Measurements from ENCODE around the gene S100A13. TPM values are rescaled to one million over a fixed set of nuclear protein-coding genes. Genes with fewer than 3 reads are reported as not detected.
A peak's percentile ranks its signal among the peaks of the same experiment; 100 is the strongest.

Gene S100A13
- total RNA-seq, 1 donor from 2014 or later = 200 TPM

DNA sequence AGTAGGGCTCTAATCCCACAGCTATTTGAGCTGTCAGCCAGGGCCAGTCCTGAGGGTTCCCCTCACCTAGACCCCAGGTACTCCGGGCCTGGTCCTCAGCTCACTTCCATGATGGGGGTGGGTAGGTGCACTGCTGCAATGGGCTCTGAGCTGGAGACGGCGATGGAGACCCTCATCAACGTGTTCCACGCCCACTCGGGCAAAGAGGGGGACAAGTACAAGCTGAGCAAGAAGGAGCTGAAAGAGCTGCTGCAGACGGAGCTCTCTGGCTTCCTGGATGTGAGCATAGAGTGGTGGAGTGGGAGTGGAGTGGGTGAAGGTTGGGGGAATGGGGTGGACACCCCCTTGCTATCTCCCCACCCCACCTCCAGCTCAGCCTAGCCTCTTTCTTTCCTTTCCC is 3.1 kb upstream of the S100A13 start:
- DNase-seq (ENCODE audit: low spot score) = peak; percentile 33
- intact Hi-C loops (cut with DNase I) = loop anchor here (5.0 kb wide), 1 partner anchor 123 kb away; no protein-coding TSS in a partner anchor

DNA sequence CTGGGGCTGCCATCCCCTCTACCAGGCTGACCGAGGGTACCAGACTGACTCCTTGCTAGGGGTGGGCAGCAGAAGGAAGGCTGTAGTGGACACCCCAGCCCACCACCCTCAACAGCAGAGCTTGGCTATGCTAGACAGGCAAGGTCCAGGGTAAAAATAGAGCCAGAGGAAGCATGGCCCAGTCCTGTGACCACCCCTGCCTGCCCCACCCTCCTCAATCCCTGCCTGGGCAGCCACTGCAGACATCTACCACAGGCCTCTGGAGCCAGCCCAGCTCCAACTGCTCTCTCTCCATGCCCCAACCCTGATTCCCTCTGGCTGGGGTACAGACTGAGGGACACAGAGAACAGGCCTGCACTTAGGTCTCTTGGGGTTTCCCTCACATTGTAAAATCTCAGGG is 2.7 kb upstream of the S100A13 start:
- intact Hi-C loops (cut with DNase I) = loop anchor here (5.0 kb wide), 2 partner anchors 42 to 123 kb away; partner anchors contain the start of gene ILF2
- DNase-seq (ENCODE audit: low spot score) = peak; percentile 90

GRCh38 chr1:153629343-153629665 is 2.0 kb upstream of the S100A13 start:
- intact Hi-C loops (cut with DNase I) = loop anchor here (5.0 kb wide), 1 partner anchor 43 kb away; the partner anchor contains the start of gene ILF2
- peak; percentile 60 for DNase-seq (ENCODE audit: low spot score)

DNA sequence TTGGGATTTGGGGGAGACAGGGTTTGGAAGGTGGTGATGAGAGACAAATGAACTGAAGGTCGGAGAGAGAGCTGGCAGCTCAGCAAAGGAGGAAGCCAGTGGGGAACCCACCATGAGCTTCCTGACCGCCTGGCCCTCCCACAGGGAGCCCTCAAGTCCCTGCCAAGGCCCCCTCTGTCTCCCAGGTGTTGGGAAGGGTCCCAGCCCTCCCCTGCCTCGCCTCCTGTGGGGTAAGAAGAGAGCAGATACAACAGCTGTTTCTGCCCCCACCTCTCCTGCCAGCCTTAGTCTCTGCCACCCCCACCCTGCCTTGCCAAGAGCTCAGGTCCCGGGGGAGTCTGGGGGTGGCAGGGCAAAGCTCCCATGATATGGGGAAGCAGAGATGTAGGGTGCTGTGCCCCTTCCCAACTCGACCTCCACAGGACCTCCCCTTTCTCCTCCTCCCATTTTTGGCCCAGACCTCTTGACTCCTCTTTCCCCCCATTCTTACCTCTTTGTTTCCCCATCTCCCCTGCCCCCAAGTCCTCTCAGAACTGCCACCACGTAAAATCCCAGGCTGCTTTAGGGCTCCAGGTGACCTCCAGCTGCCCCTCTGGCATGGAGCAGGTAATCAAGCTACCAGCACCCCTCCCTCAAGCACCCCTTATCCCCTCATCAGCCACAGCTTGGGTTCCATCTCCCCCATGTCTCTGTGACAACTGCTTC is 1.5 kb upstream of the S100A13 start:
- intact Hi-C loops (cut with DNase I) = loop anchor here (5.0 kb wide), 1 partner anchor 44 kb away; the partner anchor contains the start of gene ILF2
- DNase-seq (ENCODE audit: low spot score) = peak; percentile 17

DNA sequence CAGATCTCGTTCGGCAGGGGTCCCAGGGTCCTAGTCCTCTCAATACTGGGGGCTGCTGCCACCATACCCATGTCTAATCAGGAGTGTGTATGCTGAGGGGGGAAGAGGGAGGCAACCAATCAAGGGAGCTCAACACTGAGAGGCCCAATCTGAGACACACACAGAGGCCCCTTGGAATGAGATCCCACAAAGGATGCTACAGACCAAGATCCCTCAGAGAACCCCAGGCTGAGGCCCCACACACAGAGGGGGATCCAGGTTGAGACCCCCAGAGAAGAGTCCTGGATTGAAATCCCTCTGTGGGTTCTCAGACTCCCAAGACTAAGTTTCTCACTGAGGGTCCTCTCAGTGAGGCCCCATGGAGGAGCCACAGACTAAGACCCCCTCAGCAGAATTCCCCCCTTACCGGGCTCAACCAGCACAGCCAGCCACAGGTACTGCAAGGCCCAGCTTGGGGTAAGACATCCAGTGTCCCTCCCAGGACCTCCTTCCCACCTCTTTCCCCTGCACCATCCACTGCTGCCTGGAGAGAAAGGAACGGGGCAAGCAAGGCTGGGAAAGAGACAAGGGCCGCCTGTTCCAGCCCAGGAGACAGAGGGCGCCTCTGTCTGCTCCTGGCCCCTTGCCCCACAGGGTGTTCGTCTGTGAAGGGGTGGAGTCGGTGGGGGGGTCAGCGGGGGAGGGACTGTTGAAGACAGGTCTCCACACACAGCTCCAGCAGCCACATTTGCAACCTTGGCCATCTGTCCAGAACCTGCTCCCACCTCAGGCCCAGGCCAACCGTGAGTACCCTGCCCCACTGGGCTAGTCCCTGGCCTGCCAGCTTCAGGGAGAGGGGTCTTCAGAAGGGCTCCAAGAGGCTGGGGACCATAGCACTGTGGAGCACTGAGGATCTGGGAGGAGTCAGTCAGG is 666 bp upstream of the S100A13 start, which contains the start of gene S100A1:
TSS of gene S100A1 (plus strand) at position 720 of the 912 bp plus-strand sequence. CDS start 2,088 bp downstream, outside the sequence.
- intact Hi-C loops (cut with DNase I) = loop anchor here (5.0 kb wide), 1 partner anchor 44 kb away; the partner anchor contains the start of gene ILF2
- peak; percentile 86 for DNase-seq (ENCODE audit: low spot score)

GRCh38 chr1:153626477-153626903 is 815 bp downstream of the S100A13 start:
- no peak for DNase-seq (ENCODE audit: low spot score)
- intact Hi-C loops (cut with DNase I) = loop anchor here (5.0 kb wide), 1 partner anchor 46 kb away; the partner anchor contains the start of gene ILF2

DNA sequence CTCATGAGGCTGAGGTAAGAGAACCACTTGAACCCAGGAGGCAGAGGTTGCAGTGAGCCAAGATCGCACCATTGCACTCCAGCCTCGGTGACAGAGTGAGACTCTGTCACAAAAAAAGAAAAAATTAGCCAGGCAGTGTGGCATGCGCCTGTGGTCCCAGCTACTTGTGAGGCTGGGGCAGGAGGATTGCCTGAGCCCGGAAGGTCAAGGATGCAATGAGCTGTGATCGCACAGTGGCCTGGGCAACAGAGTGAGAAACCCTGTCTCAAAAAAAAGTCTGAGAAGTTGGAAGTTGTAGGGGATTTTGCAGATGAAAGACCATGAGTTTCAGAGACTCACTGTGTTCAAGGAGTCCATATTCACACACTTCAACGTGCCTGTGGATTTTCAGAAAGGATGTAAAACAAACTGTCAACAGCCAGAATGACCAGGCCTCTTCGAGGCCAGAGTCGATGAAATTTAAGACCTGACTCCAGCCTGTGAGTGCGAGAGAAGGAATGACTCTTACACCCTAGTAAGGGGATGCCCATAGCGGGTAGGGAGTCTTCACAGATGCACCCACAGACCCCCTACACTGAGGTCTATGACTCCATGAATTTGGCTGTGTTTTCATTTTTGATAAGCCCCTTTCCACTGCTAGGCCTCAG is 2.2 kb downstream of the S100A13 start:
- DNase-seq (ENCODE audit: low spot score) = no peak
- intact Hi-C loops (cut with DNase I) = loop anchor here (5.0 kb wide), 1 partner anchor 47 kb away; the partner anchor contains the start of gene ILF2

DNA sequence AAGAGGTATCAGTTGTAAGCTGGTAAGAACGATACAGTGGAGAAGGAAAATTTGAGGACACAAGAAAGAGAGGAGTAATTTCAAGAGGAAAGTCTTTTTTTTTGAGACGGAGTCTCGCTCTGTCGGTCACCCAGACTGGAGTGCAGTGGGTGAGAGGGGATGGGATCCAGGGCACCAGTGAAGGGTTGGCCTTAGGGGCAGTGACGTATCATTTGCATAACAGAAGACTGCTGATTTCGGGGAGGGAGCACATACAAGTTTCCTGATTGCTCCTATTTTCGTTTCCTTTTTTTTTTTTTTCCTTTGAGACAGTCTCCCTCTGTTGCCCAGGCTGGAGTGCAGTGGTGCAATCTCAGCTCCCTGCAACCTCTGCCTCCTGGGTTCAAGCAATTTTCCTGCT is 4.2 kb downstream of the S100A13 start:
- DNase-seq (ENCODE audit: low spot score) = no peak
- intact Hi-C loops (cut with DNase I) = no loop called here

GRCh38 chr1:153619171-153619570 is 8.1 kb downstream of the S100A13 start:
- DNase-seq (ENCODE audit: low spot score) = no peak
- intact Hi-C loops (cut with DNase I) = loop anchor here (5.0 kb wide), 2 partner anchors 87 to 107 kb away; no protein-coding TSS in a partner anchor

- intact Hi-C loops (cut with DNase I) = loop anchor here (2.0 to 5.0 kb wide), 3 partner anchors 49 to 105 kb away; no protein-coding TSS in a partner anchor
- DNase-seq (ENCODE audit: low spot score) = no peak
Observed at GRCh38 chr1:153617663-153618062, 9.6 kb downstream of the S100A13 start.

DNA sequence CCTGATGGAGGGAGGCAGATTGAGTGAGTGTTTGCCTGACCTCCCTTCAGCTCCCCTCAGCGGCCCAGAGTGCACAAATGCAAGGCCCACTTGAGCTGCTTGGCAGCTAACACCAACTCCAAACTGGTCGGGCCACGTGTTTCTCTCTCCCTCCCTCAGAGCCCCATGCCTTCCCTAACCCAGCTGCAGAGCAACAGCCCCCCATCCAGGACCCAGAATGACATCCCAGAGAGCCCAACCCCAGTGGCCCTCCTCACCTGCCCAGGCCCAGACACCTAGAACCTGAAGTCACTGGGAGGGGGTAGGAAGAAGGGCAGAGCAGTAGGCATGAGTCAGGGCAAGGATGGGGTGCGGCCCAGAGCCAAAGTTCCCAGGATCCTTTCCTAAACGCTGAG is 10.4 kb downstream of the S100A13 start:
- DNase-seq (ENCODE audit: low spot score) = no peak
- intact Hi-C loops (cut with DNase I) = loop anchor here (2.0 to 5.0 kb wide), 3 partner anchors 48 to 105 kb away; no protein-coding TSS in a partner anchor

DNA sequence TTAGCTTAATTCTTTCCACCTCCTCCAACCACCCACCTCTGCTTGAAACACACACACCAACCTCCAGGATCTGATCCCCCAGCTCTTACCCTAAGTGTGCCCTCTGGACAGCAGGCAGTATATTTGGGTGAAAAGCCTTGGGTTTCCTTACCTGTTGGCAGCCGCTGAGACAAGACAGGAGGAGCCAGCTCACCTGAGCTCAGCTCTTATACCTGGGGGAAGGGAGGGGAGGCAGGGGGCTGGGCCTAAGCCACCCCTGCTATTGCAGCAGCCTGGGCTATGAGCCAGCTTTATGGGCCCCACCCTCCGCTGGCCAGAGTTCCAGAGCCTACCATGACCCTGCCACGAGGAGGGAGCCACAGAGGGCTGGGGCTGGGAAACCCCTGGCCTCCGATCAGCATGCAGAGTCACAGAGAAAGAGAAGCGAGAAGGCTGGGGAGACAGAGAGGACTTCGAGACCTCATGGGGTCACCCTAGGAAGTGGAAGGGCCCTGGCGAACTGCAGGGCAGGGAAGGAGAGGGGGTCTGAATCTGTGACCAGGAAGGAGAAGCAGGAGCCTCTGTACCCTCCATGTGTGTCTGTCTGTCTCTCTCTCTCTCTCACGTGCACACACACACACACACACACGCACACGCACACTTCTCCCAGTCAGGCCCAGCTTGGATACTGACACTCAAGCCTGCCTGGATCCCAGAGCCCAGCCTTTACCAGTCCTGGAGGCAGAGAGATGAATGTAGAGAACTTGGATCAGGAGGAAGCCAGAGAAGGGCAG is 11.0 kb downstream of the S100A13 start, which contains the start of gene S100A14:
TSS of gene S100A14 (minus strand) at position 182 of the 773 bp plus-strand sequence. CDS start 467 bp downstream, outside the sequence.
- DNase-seq (ENCODE audit: low spot score) = no peak
- intact Hi-C loops (cut with DNase I) = loop anchor here (2.0 to 5.0 kb wide), 3 partner anchors 48 to 104 kb away; no protein-coding TSS in a partner anchor

DNA sequence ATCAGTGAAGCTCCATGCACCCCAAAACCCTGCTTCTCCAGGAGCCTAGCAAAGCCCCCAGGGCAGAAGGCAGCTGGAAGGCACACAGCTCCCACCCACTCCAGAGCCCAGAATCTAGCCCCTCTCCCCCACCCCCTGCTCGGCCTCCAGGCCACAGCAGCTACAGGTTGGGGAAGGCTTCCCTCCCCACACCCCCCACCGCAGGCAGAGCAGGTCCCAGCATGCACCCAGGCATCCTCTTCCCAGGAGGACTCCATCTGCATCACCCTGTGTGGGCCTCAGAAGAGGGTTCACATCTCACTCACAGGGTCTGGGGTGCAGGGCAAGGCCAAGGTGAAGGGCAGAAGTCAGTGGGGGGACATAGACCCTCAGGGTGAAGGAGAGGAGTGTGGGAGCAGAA is 11.9 kb downstream of the S100A13 start:
- no peak for DNase-seq (ENCODE audit: low spot score)

DNA sequence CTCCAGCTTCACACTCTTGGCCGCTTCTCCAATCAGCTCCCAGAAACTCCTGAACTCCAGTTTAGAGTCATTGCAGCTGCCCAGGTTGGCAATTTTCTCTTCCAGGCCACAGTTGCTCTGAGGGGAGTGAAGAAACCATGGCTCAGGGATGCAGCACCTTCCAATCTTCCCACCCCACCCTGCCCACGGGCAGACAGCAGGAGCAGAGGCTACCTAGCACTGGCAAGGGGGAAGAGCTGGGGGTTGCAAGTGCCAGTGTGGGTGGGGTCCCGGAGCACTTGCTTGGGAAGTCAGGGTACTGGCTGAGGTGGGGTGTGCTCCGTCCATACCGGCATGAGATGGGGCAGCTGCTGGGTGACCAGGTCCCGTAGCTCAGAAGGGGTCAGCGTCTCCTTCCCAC is 12.4 kb downstream of the S100A13 start:
- intact Hi-C loops (cut with DNase I) = loop anchor here (5.0 kb wide), 2 partner anchors 83 to 103 kb away; no protein-coding TSS in a partner anchor
- no peak for DNase-seq (ENCODE audit: low spot score)

More for the DNA sequence above, 11.9 kb downstream of the S100A13 start:
- intact Hi-C loops (cut with DNase I) = loop anchor here (5.0 kb wide), 2 partner anchors 83 to 103 kb away; no protein-coding TSS in a partner anchor

DNA sequence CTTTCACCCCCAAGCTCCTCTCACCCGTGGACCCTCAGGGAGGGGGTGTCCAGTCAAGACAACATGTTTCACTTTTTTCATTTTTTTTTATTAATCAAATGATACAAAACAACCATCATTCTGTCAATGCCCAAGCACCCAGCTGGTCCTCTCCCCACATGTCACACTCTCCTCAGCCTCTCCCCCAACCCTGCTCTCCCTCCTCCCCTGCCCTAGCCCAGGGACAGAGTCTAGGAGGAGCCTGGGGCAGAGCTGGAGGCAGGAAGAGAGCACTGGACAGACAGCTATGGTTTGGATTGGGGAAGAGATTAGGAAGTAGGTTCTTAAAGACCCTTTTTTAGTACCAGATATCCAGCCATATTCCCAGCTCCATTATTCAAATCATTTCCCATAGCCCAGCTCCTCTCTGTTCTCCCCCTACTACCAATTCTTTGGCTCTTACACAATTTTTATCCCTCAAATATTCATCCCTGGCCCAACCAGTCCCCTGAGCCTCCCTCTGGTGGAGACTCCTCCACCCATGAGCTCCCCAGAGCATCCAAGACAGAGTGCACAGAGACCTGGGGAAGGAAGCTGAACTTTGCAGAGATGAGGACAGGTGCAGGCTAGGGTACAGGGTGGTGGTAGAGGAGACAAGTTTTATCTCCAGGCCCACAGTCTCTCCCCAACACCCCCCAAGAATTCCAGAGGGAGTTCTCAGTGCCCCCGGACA is 13.0 kb downstream of the S100A13 start:
- no peak for DNase-seq (ENCODE audit: low spot score)
- intact Hi-C loops (cut with DNase I) = no loop called here

DNA sequence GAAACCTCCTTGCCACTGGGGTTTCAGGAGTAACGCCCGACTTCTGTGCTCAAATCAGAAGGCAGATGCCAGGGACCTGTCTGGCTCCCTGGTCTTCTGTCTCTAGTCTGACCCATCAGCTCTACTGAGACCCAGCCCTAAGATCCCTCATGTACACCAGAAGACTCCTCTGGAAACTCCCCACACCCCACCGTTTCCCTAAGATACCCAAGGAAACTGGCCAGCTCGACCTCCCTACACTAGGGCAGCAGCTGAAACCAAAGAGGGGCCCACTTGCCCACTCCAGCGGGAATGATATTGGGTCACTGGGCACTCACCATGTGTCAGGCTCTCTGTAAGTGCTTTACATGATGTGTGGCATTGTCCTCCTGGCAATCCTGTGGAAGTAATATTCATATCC is 13.9 kb downstream of the S100A13 start:
- DNase-seq (ENCODE audit: low spot score) = no peak
- intact Hi-C loops (cut with DNase I) = no loop called here

- intact Hi-C loops (cut with DNase I) = no loop called here
- DNase-seq (ENCODE audit: low spot score) = peak; percentile 87
Observed at GRCh38 chr1:153612755-153613331, 14.5 kb downstream of the S100A13 start, which contains the start of gene S100A16. Gene S100A16 (minus strand): TSS chr1:153613137. CDS start chr1:153608151, 4,986 bp downstream.

Measured in cardiac septum (tissue), 1 donor.